ENCODE results near the gene SIRPB1.

SIRPB1 gene

DNA sequence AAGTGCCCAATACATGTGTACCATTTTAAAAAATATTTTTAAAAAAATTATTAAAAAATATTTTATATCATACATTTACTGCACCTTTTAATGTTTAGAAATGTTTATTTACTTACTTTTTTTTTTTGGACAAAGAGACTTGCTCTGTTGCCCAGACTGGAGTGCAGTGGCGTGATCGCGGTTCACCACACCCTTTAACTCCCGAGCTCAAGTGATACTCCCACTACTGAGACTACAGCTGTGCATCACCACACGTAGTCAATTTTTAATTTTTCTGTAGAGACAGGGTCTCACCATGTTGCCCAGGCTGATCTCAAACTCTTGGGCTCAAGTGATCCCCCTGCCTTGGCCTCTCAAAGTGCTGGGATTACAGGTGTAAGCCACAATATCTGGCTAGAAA, 47.0 kb upstream of the SIRPB1 start:
- DNase-seq (peak; percentile 43), ATAC-seq (ENCODE audit: insufficient read depth, low read depth) (no peak)
- TF ChIP-seq, protein P1, sequence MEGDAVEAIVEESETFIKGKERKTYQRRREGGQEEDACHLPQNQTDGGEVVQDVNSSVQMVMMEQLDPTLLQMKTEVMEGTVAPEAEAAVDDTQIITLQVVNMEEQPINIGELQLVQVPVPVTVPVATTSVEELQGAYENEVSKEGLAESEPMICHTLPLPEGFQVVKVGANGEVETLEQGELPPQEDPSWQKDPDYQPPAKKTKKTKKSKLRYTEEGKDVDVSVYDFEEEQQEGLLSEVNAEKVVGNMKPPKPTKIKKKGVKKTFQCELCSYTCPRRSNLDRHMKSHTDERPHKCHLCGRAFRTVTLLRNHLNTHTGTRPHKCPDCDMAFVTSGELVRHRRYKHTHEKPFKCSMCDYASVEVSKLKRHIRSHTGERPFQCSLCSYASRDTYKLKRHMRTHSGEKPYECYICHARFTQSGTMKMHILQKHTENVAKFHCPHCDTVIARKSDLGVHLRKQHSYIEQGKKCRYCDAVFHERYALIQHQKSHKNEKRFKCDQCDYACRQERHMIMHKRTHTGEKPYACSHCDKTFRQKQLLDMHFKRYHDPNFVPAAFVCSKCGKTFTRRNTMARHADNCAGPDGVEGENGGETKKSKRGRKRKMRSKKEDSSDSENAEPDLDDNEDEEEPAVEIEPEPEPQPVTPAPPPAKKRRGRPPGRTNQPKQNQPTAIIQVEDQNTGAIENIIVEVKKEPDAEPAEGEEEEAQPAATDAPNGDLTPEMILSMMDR (IDR thresholded peaks at IDR 0.05; ENCODE audit: borderline replicate concordance, extremely low read depth, low read length, poor library complexity, severe bottlenecking), result no peak
- TF ChIP-seq EZH2 (IDR thresholded peaks at IDR 0.05; ENCODE audit: borderline replicate concordance, low read depth, low read length, severe bottlenecking), result no peak
- Histone ChIP-seq H3K4me3 (ENCODE audit: low read depth in 1 of 2, low read length in 2 of 2) (no peak overlapping the region), H3K27me3 (ENCODE audit: insufficient read depth, low read length, poor library complexity) (no peaks in the 10 kb centered on the region), H4K20me1 (ENCODE audit: insufficient read depth, low read length) (no peaks in the 10 kb centered on the region), H3K9me3 (ENCODE audit: insufficient read depth, low read length, severe bottlenecking) (peaks cover 4% of the 10 kb centered on the region), H3K9ac (ENCODE audit: low read depth, low read length) (no peak overlapping the region), H3K4me1 (ENCODE audit: insufficient read depth, low read length) (peaks cover 36% of the 10 kb centered on the region), H3K4me2 (ENCODE audit: insufficient read depth, low read length) (no peak overlapping the region), H3K79me2 (ENCODE audit: insufficient read depth, low read length) (no peaks in the 10 kb centered on the region), H2AFZ (ENCODE audit: low read depth, low read length) (no peak overlapping the region), H3K27ac (ENCODE audit: low read length) (no peak overlapping the region), H3K36me3 (ENCODE audit: insufficient read depth, low read length) (no peaks in the 10 kb centered on the region)

DNA sequence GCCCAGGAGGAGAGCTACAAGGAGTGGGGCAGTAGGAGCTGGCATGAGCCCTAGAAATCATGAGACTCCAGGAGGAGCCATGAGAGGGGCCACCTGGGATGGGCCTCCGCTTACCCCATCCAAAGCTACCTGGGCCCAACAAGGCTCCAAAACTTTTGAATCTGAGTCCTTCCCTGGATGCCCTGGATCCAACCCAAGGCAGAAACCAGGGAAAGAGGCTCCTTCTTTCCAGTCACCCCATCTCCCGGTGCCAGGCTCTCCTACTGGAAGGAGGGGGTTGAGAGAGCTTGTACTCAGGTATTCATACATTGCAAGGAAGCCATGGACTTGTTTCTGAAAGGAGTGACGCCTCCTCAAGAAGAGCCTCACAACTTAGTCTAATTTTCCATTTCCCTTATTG, 45.5 kb upstream of the SIRPB1 start:
- H3K4me3 ChIP-seq (ENCODE audit: low read depth in 1 of 2, low read length in 2 of 2), result peak overlapping the region in 1 of 2 experiments; percentile 13; a peak in 1 of 4 replicates
- DNase-seq, result no peak
- no peaks in the 10 kb centered on the region for H3K79me2 ChIP-seq (ENCODE audit: insufficient read depth, low read length)
- peak overlapping the region; percentile 37 for H3K9ac ChIP-seq (ENCODE audit: low read depth, low read length)
- H4K20me1 ChIP-seq (ENCODE audit: insufficient read depth, low read length), result no peaks in the 10 kb centered on the region
- no peaks in the 10 kb centered on the region for H3K9me3 ChIP-seq (ENCODE audit: insufficient read depth, low read length, severe bottlenecking)
- peaks cover 41% of the 10 kb centered on the region for H3K4me1 ChIP-seq (ENCODE audit: insufficient read depth, low read length)
- H3K27ac ChIP-seq (ENCODE audit: low read length), result peak overlapping the region; percentile 83
- peak overlapping the region; percentile 50 for H3K4me2 ChIP-seq (ENCODE audit: insufficient read depth, low read length)
- H2AFZ ChIP-seq (ENCODE audit: low read depth, low read length), result peak overlapping the region; percentile 60
- TF ChIP-seq EZH2 (IDR thresholded peaks at IDR 0.05; ENCODE audit: borderline replicate concordance, low read depth, low read length, severe bottlenecking), result no peak
- TF ChIP-seq, protein P1 (IDR thresholded peaks at IDR 0.05; ENCODE audit: borderline replicate concordance, extremely low read depth, low read length, poor library complexity, severe bottlenecking), result no peak
- no peak for ATAC-seq (ENCODE audit: insufficient read depth, low read depth)
- H3K27me3 ChIP-seq (ENCODE audit: insufficient read depth, low read length, poor library complexity), result no peaks in the 10 kb centered on the region
- H3K36me3 ChIP-seq (ENCODE audit: insufficient read depth, low read length), result no peaks in the 10 kb centered on the region

DNA sequence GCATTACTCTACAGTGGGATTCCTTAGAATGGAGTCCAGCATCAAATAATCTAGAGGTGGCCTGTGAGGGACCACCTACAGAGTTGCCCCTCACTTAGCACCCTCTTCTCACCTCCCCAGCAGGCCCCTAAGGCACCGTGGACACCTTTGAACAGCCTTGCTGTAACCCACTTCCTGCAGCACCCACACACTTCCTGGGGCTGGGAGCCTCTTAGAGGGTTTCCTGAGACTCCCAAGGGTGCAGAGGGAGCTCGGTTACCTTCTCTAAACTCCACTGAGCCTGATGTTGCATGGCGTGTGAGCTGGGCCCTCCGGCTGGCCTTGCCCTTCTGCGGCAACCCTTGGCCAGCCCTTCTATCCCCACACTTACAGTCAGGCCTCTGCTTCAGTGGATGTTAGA, 45.1 kb upstream of the SIRPB1 start:
- ATAC-seq (ENCODE audit: insufficient read depth, low read depth) (peak; percentile 96), DNase-seq (peak; percentile 88)
- H3K9ac ChIP-seq (ENCODE audit: low read depth, low read length), result peak overlapping the region; percentile 37
- no peaks in the 10 kb centered on the region for H3K27me3 ChIP-seq (ENCODE audit: insufficient read depth, low read length, poor library complexity)
- TF ChIP-seq EZH2 (IDR thresholded peaks at IDR 0.05; ENCODE audit: borderline replicate concordance, low read depth, low read length, severe bottlenecking), result no peak
- TF ChIP-seq, protein P1 (IDR thresholded peaks at IDR 0.05; ENCODE audit: borderline replicate concordance, extremely low read depth, low read length, poor library complexity, severe bottlenecking), result no peak
- no peaks in the 10 kb centered on the region for H3K9me3 ChIP-seq (ENCODE audit: insufficient read depth, low read length, severe bottlenecking)
- peak overlapping the region; percentile 60 for H2AFZ ChIP-seq (ENCODE audit: low read depth, low read length)
- H3K4me1 ChIP-seq (ENCODE audit: insufficient read depth, low read length), result peaks cover 41% of the 10 kb centered on the region
- H4K20me1 ChIP-seq (ENCODE audit: insufficient read depth, low read length), result no peaks in the 10 kb centered on the region
- no peaks in the 10 kb centered on the region for H3K79me2 ChIP-seq (ENCODE audit: insufficient read depth, low read length)
- H3K4me2 ChIP-seq (ENCODE audit: insufficient read depth, low read length), result peak overlapping the region; percentile 50
- H3K36me3 ChIP-seq (ENCODE audit: insufficient read depth, low read length), result no peaks in the 10 kb centered on the region
- peak overlapping the region in 1 of 2 experiments; percentile 13; a peak in 1 of 4 replicates for H3K4me3 ChIP-seq (ENCODE audit: low read depth in 1 of 2, low read length in 2 of 2)
- peak overlapping the region; percentile 83 for H3K27ac ChIP-seq (ENCODE audit: low read length)

DNA sequence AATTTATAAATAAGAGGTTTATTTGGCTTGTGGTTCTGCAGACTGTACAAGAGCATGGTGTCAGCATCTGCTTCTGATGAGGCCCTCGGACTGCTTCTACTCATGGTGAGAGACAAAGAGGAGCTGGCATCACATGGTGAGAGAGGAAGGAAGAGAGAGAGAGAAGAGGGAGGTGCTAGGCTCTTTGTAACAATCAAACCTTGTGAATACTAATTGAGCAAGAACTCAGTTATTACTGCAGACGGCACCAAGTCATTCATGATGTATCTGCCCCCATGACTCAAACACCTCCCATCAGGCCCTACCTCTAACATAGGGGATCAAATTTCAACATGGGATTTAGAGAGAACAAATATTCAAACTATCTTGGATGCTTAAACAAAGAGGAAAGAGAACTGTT, 44.1 kb upstream of the SIRPB1 start:
- no peak for DNase-seq
- H2AFZ ChIP-seq (ENCODE audit: low read depth, low read length), result no peak overlapping the region
- TF ChIP-seq EZH2 (IDR thresholded peaks at IDR 0.05; ENCODE audit: borderline replicate concordance, low read depth, low read length, severe bottlenecking), result no peak
- TF ChIP-seq, protein P1 (IDR thresholded peaks at IDR 0.05; ENCODE audit: borderline replicate concordance, extremely low read depth, low read length, poor library complexity, severe bottlenecking), result no peak
- H3K4me3 ChIP-seq (ENCODE audit: low read depth in 1 of 2, low read length in 2 of 2), result no peak overlapping the region
- no peak overlapping the region for H3K4me2 ChIP-seq (ENCODE audit: insufficient read depth, low read length)
- no peaks in the 10 kb centered on the region for H3K36me3 ChIP-seq (ENCODE audit: insufficient read depth, low read length)
- no peaks in the 10 kb centered on the region for H3K9me3 ChIP-seq (ENCODE audit: insufficient read depth, low read length, severe bottlenecking)
- no peaks in the 10 kb centered on the region for H3K79me2 ChIP-seq (ENCODE audit: insufficient read depth, low read length)
- H4K20me1 ChIP-seq (ENCODE audit: insufficient read depth, low read length), result no peaks in the 10 kb centered on the region
- ATAC-seq (ENCODE audit: insufficient read depth, low read depth), result no peak
- H3K9ac ChIP-seq (ENCODE audit: low read depth, low read length), result no peak overlapping the region
- no peaks in the 10 kb centered on the region for H3K27me3 ChIP-seq (ENCODE audit: insufficient read depth, low read length, poor library complexity)
- H3K4me1 ChIP-seq (ENCODE audit: insufficient read depth, low read length), result peaks cover 41% of the 10 kb centered on the region
- peak overlapping the region; percentile 83 for H3K27ac ChIP-seq (ENCODE audit: low read length)

Data from DND-41 (cell line).